Astrocyte (in vitro differentiated cells and primary cell): ENCODE measurements around the gene OSBPL1A. TPM values are rescaled to one million over a fixed set of nuclear protein-coding genes. Genes with fewer than 3 reads are reported as not detected.

Experiments used
- DNase-seq: peaks from one replicate; pipeline ENCODE4 v3.0.0-alpha.2; 2010; ENCODE audit warnings: low read depth
- FAIRE-seq: peaks from 2 replicates; lab custom pipeline; 2011; peaks lifted over from hg19 to GRCh38; lab: Jason Lieb, UNC
- H2AFZ ChIP-seq: 2 replicates; pipeline ENCODE4 v1.6.0; 2012; ENCODE audit warnings: low read depth, low read length, inconsistent platforms
- H3K27ac ChIP-seq: 2 replicates; pipeline ENCODE4 v1.5.1; 2011; ENCODE audit warnings: low read depth, low read length, inconsistent platforms
- H3K27me3 ChIP-seq: 2 replicates; pipeline ENCODE4 v1.6.0; 2011; ENCODE audit warnings: low read length, inconsistent platforms; ENCODE audit not compliant: insufficient read depth
- H3K36me3 ChIP-seq: 2 replicates; pipeline ENCODE4 v1.5.1; 2011; ENCODE audit warnings: low read length, inconsistent platforms; ENCODE audit not compliant: insufficient read depth
- H3K4me1 ChIP-seq: 2 replicates; pipeline ENCODE4 v1.5.1; 2011; ENCODE audit warnings: low read length, inconsistent platforms; ENCODE audit not compliant: insufficient read depth
- H3K4me2 ChIP-seq: 2 replicates; pipeline ENCODE4 v1.6.0; 2012; ENCODE audit warnings: low read length, inconsistent platforms
- H3K4me3 ChIP-seq: 2 replicates; pipeline ENCODE4 v1.5.1; 2011; ENCODE audit warnings: low read depth, mild to moderate bottlenecking, low read length, inconsistent platforms; ENCODE audit not compliant: insufficient read depth
- H3K79me2 ChIP-seq: 2 replicates; pipeline ENCODE4 v1.6.0; 2012; ENCODE audit warnings: mild to moderate bottlenecking, low read length, inconsistent platforms; ENCODE audit not compliant: insufficient read depth
- H3K9ac ChIP-seq: 2 replicates; pipeline ENCODE4 v1.6.0; 2012; ENCODE audit warnings: mild to moderate bottlenecking, low read length, inconsistent platforms
- H3K9me3 ChIP-seq: 2 replicates; pipeline ENCODE4 v1.5.1; 2012; ENCODE audit warnings: low read depth, mild to moderate bottlenecking, low read length, inconsistent platforms; ENCODE audit not compliant: insufficient read depth
- H4K20me1 ChIP-seq: 2 replicates; pipeline ENCODE4 v1.6.0; 2012; ENCODE audit warnings: low read length, inconsistent platforms; ENCODE audit not compliant: insufficient read depth
- H3K27ac Mint-ChIP-seq: one replicate; pipeline ENCODE4 v1.8.0; 2021; ENCODE audit warnings: mild to moderate bottlenecking, mixed read lengths; ENCODE audit not compliant: unreplicated experiment
- H3K27me3 Mint-ChIP-seq: one replicate; pipeline ENCODE4 v1.8.0; 2021; ENCODE audit warnings: low read depth, mixed read lengths; ENCODE audit not compliant: unreplicated experiment
- H3K36me3 Mint-ChIP-seq: one replicate; pipeline ENCODE4 v1.8.0; 2021; ENCODE audit warnings: low read depth, mixed read lengths; ENCODE audit not compliant: unreplicated experiment
- H3K4me1 Mint-ChIP-seq: one replicate; pipeline ENCODE4 v1.8.0; 2021; ENCODE audit warnings: low read depth, mixed read lengths; ENCODE audit not compliant: unreplicated experiment
- H3K4me3 Mint-ChIP-seq: one replicate; pipeline ENCODE4 v1.8.0; 2021; ENCODE audit warnings: mild to moderate bottlenecking, moderate library complexity, mixed read lengths; ENCODE audit not compliant: unreplicated experiment
- H3K9me3 Mint-ChIP-seq: one replicate; pipeline ENCODE4 v1.8.0; 2021; ENCODE audit warnings: mild to moderate bottlenecking, mixed read lengths; ENCODE audit not compliant: unreplicated experiment
- CTCF ChIP-seq: IDR thresholded peaks from 2 replicates; pipeline ENCODE4 v1.5.1; 2011; ENCODE audit warnings: low read depth, mild to moderate bottlenecking, inconsistent platforms, low read length, moderate library complexity; ENCODE audit not compliant: insufficient read depth
- EZH2 ChIP-seq: IDR thresholded peaks from 2 replicates; pipeline ENCODE4 v1.6.1; 2012; ENCODE audit warnings: mild to moderate bottlenecking, low read length, inconsistent platforms; ENCODE audit not compliant: insufficient read depth
- total RNA-seq: library from RNA; stranded (reverse); gene quantifications from 2 replicates; pipeline ENCODE4 v1.2.1, GENCODE V29; 2021

Gene OSBPL1A
- total RNA-seq, 1 donor from 2014 or later = 27.7 TPM

GRCh38 chr18:24402209-24402785 is 4.7 kb upstream of the OSBPL1A start:
- Mint-ChIP-seq H3K9me3 (no peaks in the 10 kb centered on the region), H3K4me1 (peaks cover 16% of the 10 kb centered on the region), H3K27ac (no peak overlapping the region), H3K4me3 (no peak overlapping the region), H3K27me3 (peaks cover 10% of the 10 kb centered on the region), H3K36me3 (no peaks in the 10 kb centered on the region)
- H3K27me3 ChIP-seq = peaks cover 2% of the 10 kb centered on the region
- no peak for DNase-seq
- no peaks in the 10 kb centered on the region for H3K79me2 ChIP-seq
- TF ChIP-seq CTCF (no peak), EZH2 (no peak)
- no peak overlapping the region for H3K4me3 ChIP-seq
- no peak overlapping the region for H2AFZ ChIP-seq
- no peaks in the 10 kb centered on the region for H4K20me1 ChIP-seq
- H3K4me2 ChIP-seq = no peak overlapping the region
- H3K36me3 ChIP-seq = no peaks in the 10 kb centered on the region
- H3K9me3 ChIP-seq = no peaks in the 10 kb centered on the region
- peaks cover 7% of the 10 kb centered on the region for H3K4me1 ChIP-seq
- no peak overlapping the region for H3K9ac ChIP-seq
- H3K27ac ChIP-seq = no peak overlapping the region
- FAIRE-seq = no peak

- Histone ChIP-seq H3K9me3 (no peaks in the 10 kb centered on the region), H4K20me1 (no peaks in the 10 kb centered on the region), H3K4me1 (peaks cover 10% of the 10 kb centered on the region), H3K9ac (no peak overlapping the region), H3K36me3 (no peaks in the 10 kb centered on the region), H3K4me3 (no peak overlapping the region), H3K4me2 (no peak overlapping the region), H3K79me2 (peaks cover 5% of the 10 kb centered on the region), H3K27me3 (no peaks in the 10 kb centered on the region), H3K27ac (no peak overlapping the region), H2AFZ (no peak overlapping the region)
- Mint-ChIP-seq H3K36me3 (no peaks in the 10 kb centered on the region), H3K4me1 (peaks cover 16% of the 10 kb centered on the region), H3K9me3 (no peaks in the 10 kb centered on the region), H3K27ac (no peak overlapping the region), H3K27me3 (peaks cover 3% of the 10 kb centered on the region), H3K4me3 (no peak overlapping the region)
- no peak for TF ChIP-seq CTCF
- FAIRE-seq (no peak), DNase-seq (peak; percentile 9)
These were observed 3.0 kb upstream of the OSBPL1A start for GRCh38 chr18:24400587-24400986.

GRCh38 chr18:24398540-24398939 is 916 bp upstream of the OSBPL1A start:
- TF ChIP-seq EZH2 = no peak
- peak overlapping the region; percentile 96 for H3K27ac Mint-ChIP-seq
- DNase-seq (peak; percentile 51), FAIRE-seq (no peak)
- H3K4me1 ChIP-seq = peaks cover 10% of the 10 kb centered on the region
- no peaks in the 10 kb centered on the region for H3K36me3 ChIP-seq
- H3K27me3 Mint-ChIP-seq = no peaks in the 10 kb centered on the region
- no peaks in the 10 kb centered on the region for H3K9me3 ChIP-seq
- no peaks in the 10 kb centered on the region for H3K36me3 Mint-ChIP-seq
- H2AFZ ChIP-seq = peak overlapping the region; percentile 68
- no peaks in the 10 kb centered on the region for H4K20me1 ChIP-seq
- H3K79me2 ChIP-seq = peaks cover 5% of the 10 kb centered on the region
- H3K27me3 ChIP-seq = no peaks in the 10 kb centered on the region
- H3K4me3 Mint-ChIP-seq = peak overlapping the region; percentile 86
- no peaks in the 10 kb centered on the region for H3K9me3 Mint-ChIP-seq
- H3K4me3 ChIP-seq = peak overlapping the region; percentile 57
- peaks cover 18% of the 10 kb centered on the region for H3K4me1 Mint-ChIP-seq
- H3K9ac ChIP-seq = peak overlapping the region; percentile 59
- peak overlapping the region; percentile 49 for H3K27ac ChIP-seq
- H3K4me2 ChIP-seq = peak overlapping the region; percentile 96
